Mesenchymal stem cell (in vitro differentiated cells and primary cell): Measurements from ENCODE around the gene RANBP9.

Source experiments
- DNase-seq: peaks from one replicate; pipeline ENCODE4 v3.0.0-alpha.2; 2013
- H2AFZ ChIP-seq: one replicate; pipeline ENCODE4 v1.6.1; 2013; ENCODE audit warnings: low read depth, mild to moderate bottlenecking, control low read depth, inconsistent platforms, low read length, moderate library complexity
- H2AK5ac ChIP-seq: 2 replicates; pipeline ENCODE4 v1.6.1; 2013; ENCODE audit warnings: low read length, moderate library complexity, mild to moderate bottlenecking, inconsistent platforms; ENCODE audit not compliant: severe bottlenecking
- H2BK120ac ChIP-seq: one replicate; pipeline ENCODE4 v1.6.1; 2013; ENCODE audit warnings: low read depth, mild to moderate bottlenecking, inconsistent platforms, low read length, moderate library complexity
- H2BK12ac ChIP-seq, 2 experiments: one replicate each; pipeline ENCODE4 v1.6.1; 2013; ENCODE audit warnings: inconsistent platforms in 2 of 2, low read length in 2 of 2, mild to moderate bottlenecking in 2 of 2, moderate library complexity in 2 of 2, control low read depth in 1 of 2
- H2BK15ac ChIP-seq: one replicate; pipeline ENCODE4 v1.6.1; 2013; ENCODE audit warnings: mild to moderate bottlenecking, low read depth, inconsistent platforms; ENCODE audit not compliant: poor library complexity, severe bottlenecking
- H2BK5ac ChIP-seq: 2 replicates; pipeline ENCODE4 v1.6.1; 2013; ENCODE audit warnings: low read depth, mild to moderate bottlenecking, low read length, control low read depth, inconsistent platforms; ENCODE audit not compliant: poor library complexity, severe bottlenecking
- H3K14ac ChIP-seq, 2 experiments: one replicate each; pipeline ENCODE4 v1.6.1; 2013; ENCODE audit warnings: inconsistent platforms in 2 of 2, low read length in 2 of 2, control low read depth in 1 of 2, mild to moderate bottlenecking in 1 of 2, moderate library complexity in 1 of 2
- H3K18ac ChIP-seq, 2 experiments: one replicate each; pipeline ENCODE4 v1.6.1; 2013; ENCODE audit warnings: inconsistent platforms in 2 of 2, low read length in 2 of 2, control low read depth in 1 of 2, low read depth in 1 of 2, mild to moderate bottlenecking in 1 of 2
- H3K23ac ChIP-seq, 2 experiments: one replicate each; pipeline ENCODE4 v1.6.1; 2013; ENCODE audit warnings: inconsistent platforms in 2 of 2, low read length in 2 of 2, mild to moderate bottlenecking in 2 of 2, moderate library complexity in 2 of 2, control low read depth in 1 of 2
- H3K27ac ChIP-seq: 2 replicates; pipeline ENCODE4 v1.5.1; 2013; ENCODE audit warnings: mild to moderate bottlenecking, moderate library complexity, low read length, control low read depth, inconsistent platforms; ENCODE audit not compliant: poor library complexity, severe bottlenecking
- H3K27me3 ChIP-seq, 2 experiments: 2 replicates each; pipeline versions ENCODE4 v1.6.1 to v1.7.0; 2013; ENCODE audit warnings: low read length in 2 of 2, mild to moderate bottlenecking in 2 of 2, moderate library complexity in 2 of 2, control low read depth in 1 of 2, inconsistent platforms in 1 of 2; ENCODE audit not compliant: control insufficient read depth in 1 of 2, insufficient read depth in 1 of 2
- H3K36me3 ChIP-seq, 2 experiments: 2 replicates each; pipeline versions ENCODE4 v1.6.1 to v1.7.0; 2013; ENCODE audit warnings: low read length in 2 of 2, control low read depth in 1 of 2, inconsistent platforms in 1 of 2, low read depth in 1 of 2, mild to moderate bottlenecking in 1 of 2; ENCODE audit not compliant: insufficient read depth in 2 of 2, control insufficient read depth in 1 of 2
- H3K4ac ChIP-seq, 2 experiments: one replicate each; pipeline ENCODE4 v1.6.1; 2013; ENCODE audit warnings: inconsistent platforms in 2 of 2, low read length in 2 of 2, mild to moderate bottlenecking in 2 of 2, moderate library complexity in 2 of 2, control low read depth in 1 of 2, low read depth in 1 of 2
- H3K4me1 ChIP-seq: 2 replicates; pipeline ENCODE4 v1.6.1; 2013; ENCODE audit warnings: low read depth, low read length, control low read depth; ENCODE audit not compliant: control insufficient read depth, insufficient read depth
- H3K4me2 ChIP-seq: 2 replicates; pipeline ENCODE4 v1.6.1; 2013; ENCODE audit warnings: low read length, mild to moderate bottlenecking, inconsistent platforms; ENCODE audit not compliant: poor library complexity, severe bottlenecking
- H3K4me3 ChIP-seq, 2 experiments: 2 replicates each; pipeline versions ENCODE4 v1.5.1 to v1.7.0; 2013; ENCODE audit warnings: low read length in 2 of 2, mild to moderate bottlenecking in 2 of 2, control low read depth in 1 of 2, low read depth in 1 of 2; ENCODE audit not compliant: insufficient read depth in 1 of 2
- H3K79me1 ChIP-seq: replicated peaks from 2 replicates; pipeline ENCODE4 v1.6.1; 2013; ENCODE audit warnings: mild to moderate bottlenecking, control low read depth, low read length, inconsistent platforms; ENCODE audit not compliant: poor library complexity, severe bottlenecking
- H3K9ac ChIP-seq: 2 replicates; pipeline ENCODE4 v1.7.0; 2013; ENCODE audit warnings: mild to moderate bottlenecking, low read length, moderate library complexity
- H3K9me3 ChIP-seq: 2 replicates; pipeline ENCODE4 v1.7.0; 2013; ENCODE audit warnings: mild to moderate bottlenecking, low read length; ENCODE audit not compliant: control insufficient read depth
- H4K8ac ChIP-seq: one replicate; pipeline ENCODE4 v1.6.1; 2013; ENCODE audit warnings: inconsistent platforms, mild to moderate bottlenecking, low read length, moderate library complexity
- H4K91ac ChIP-seq: one replicate; pipeline ENCODE4 v1.6.1; 2013; ENCODE audit warnings: mild to moderate bottlenecking, low read length, inconsistent platforms
- WGBS: methylation state at CpG from one replicate; pipeline ENCODE4 v1.1.7; 2013; ENCODE audit warnings: mixed read lengths; 5-methylcytosine and 5-hydroxymethylcytosine counted together

Gene RANBP9

GRCh38 chr6:13672904-13673303 is 38.7 kb downstream of the RANBP9 start:
- H2BK120ac ChIP-seq = no peak overlapping the region
- no peak overlapping the region for H2AFZ ChIP-seq
- DNase-seq = no peak
- H3K4me1 ChIP-seq = no peaks in the 10 kb centered on the region
- no peak overlapping the region for H2BK12ac ChIP-seq
- peaks cover 7% of the 10 kb centered on the region for H3K79me1 ChIP-seq
- H3K4me2 ChIP-seq = no peak overlapping the region
- no peaks in the 10 kb centered on the region for H3K9me3 ChIP-seq
- H3K36me3 ChIP-seq = peaks cover 0 to 2% of the 10 kb centered on the region in 2 experiments
- no peak overlapping the region for H3K4ac ChIP-seq
- H2BK15ac ChIP-seq = no peak overlapping the region
- no peak overlapping the region for H3K14ac ChIP-seq
- no peak overlapping the region for H4K8ac ChIP-seq
- H4K91ac ChIP-seq = no peak overlapping the region
- no peak overlapping the region for H3K27ac ChIP-seq
- no peak overlapping the region for H2AK5ac ChIP-seq
- no peak overlapping the region for H3K4me3 ChIP-seq
- H2BK5ac ChIP-seq = no peak overlapping the region
- no peaks in the 10 kb centered on the region for H3K27me3 ChIP-seq
- H3K23ac ChIP-seq = no peak overlapping the region
- no peak overlapping the region for H3K18ac ChIP-seq
- H3K9ac ChIP-seq = no peak overlapping the region

- DNase-seq = no peak
- Histone ChIP-seq H3K9me3 (no peaks in the 10 kb centered on the region), H2BK5ac (no peak overlapping the region), H3K4ac (no peak overlapping the region), H3K4me2 (no peak overlapping the region), H2BK15ac (no peak overlapping the region), H4K91ac (no peak overlapping the region), H2AFZ (no peak overlapping the region), H3K36me3 (no peaks in the 10 kb centered on the region), H4K8ac (no peak overlapping the region), H2BK120ac (no peak overlapping the region), H2BK12ac (no peak overlapping the region), H3K27ac (no peak overlapping the region), H3K4me3 (no peak overlapping the region), H3K79me1 (peaks cover 5% of the 10 kb centered on the region), H2AK5ac (no peak overlapping the region), H3K14ac (no peak overlapping the region), H3K4me1 (no peaks in the 10 kb centered on the region), H3K23ac (no peak overlapping the region), H3K18ac (no peak overlapping the region), H3K27me3 (no peaks in the 10 kb centered on the region), H3K9ac (no peak overlapping the region)
- WGBS = 100% methylated on average over 1 of the region's 1 CpG
These were observed 40.0 kb downstream of the RANBP9 start for GRCh38 chr6:13671548-13672127.

- no peak overlapping the region for H2BK120ac ChIP-seq
- no peak overlapping the region for H2BK12ac ChIP-seq
- H3K18ac ChIP-seq = no peak overlapping the region
- H3K9me3 ChIP-seq = no peaks in the 10 kb centered on the region
- H3K23ac ChIP-seq = no peak overlapping the region
- no peaks in the 10 kb centered on the region for H3K27me3 ChIP-seq
- H3K27ac ChIP-seq = no peak overlapping the region
- no peak overlapping the region for H3K4me3 ChIP-seq
- no peak overlapping the region for H3K4ac ChIP-seq
- no peak for DNase-seq
- H3K36me3 ChIP-seq = no peaks in the 10 kb centered on the region
- no peak overlapping the region for H2BK5ac ChIP-seq
- H3K14ac ChIP-seq = no peak overlapping the region
- H3K79me1 ChIP-seq = peaks cover 5% of the 10 kb centered on the region
- no peak overlapping the region for H4K91ac ChIP-seq
- 97% methylated on average over 5 of the region's 5 CpGs for WGBS
- no peak overlapping the region for H3K9ac ChIP-seq
- H3K4me2 ChIP-seq = no peak overlapping the region
- H2BK15ac ChIP-seq = no peak overlapping the region
- H2AFZ ChIP-seq = no peak overlapping the region
- H3K4me1 ChIP-seq = no peaks in the 10 kb centered on the region
- no peak overlapping the region for H4K8ac ChIP-seq
- H2AK5ac ChIP-seq = no peak overlapping the region
These were observed 42.2 kb downstream of the RANBP9 start for GRCh38 chr6:13669476-13669875.

- no peak overlapping the region for H2BK15ac ChIP-seq
- WGBS = 100% methylated on average over 1 of the region's 2 CpGs
These were observed 43.2 kb downstream of the RANBP9 start for GRCh38 chr6:13668291-13668928.

More at GRCh38 chr6:13668291-13668928, 43.2 kb downstream of the RANBP9 start:
- Histone ChIP-seq H3K36me3 (no peaks in the 10 kb centered on the region), H2BK12ac (no peak overlapping the region), H4K91ac (no peak overlapping the region), H2AFZ (no peak overlapping the region), H3K4me3 (no peak overlapping the region), H2BK120ac (no peak overlapping the region), H3K14ac (no peak overlapping the region), H3K9me3 (no peaks in the 10 kb centered on the region), H3K79me1 (peaks cover 5% of the 10 kb centered on the region), H3K4me1 (no peaks in the 10 kb centered on the region), H3K27me3 (no peaks in the 10 kb centered on the region), H4K8ac (no peak overlapping the region), H3K27ac (no peak overlapping the region), H3K9ac (no peak overlapping the region), H3K23ac (no peak overlapping the region), H3K18ac (no peak overlapping the region), H3K4ac (no peak overlapping the region), H2BK5ac (no peak overlapping the region), H2AK5ac (no peak overlapping the region), H3K4me2 (no peak overlapping the region)
- DNase-seq = no peak
